ENCODE measurements around the gene SYNGR3.

The SYNGR3 gene

GRCh38 chr16:2023092-2024031 lies 33.6 kb downstream of the SYNGR3 start:
- TF ChIP-seq CREB1 (IDR thresholded peaks at IDR 0.05; ENCODE audit: low read depth) (peak; percentile 10; the same call in 1 of the 2 replicates), YY1 (IDR thresholded peaks at IDR 0.05; ENCODE audit: low read depth) (0 out of 2 replicates have a peak, but pooled peaks have one; percentile 13), TCF12 (IDR thresholded peaks at IDR 0.05; ENCODE audit: low read depth) (peak; percentile 57), NFIC (IDR thresholded peaks at IDR 0.05) (no peak; the same call in 1 of the 2 replicates), REST (IDR thresholded peaks at IDR 0.05; ENCODE audit: low read depth) (no peak), FOXM1 (IDR thresholded peaks at IDR 0.05; ENCODE audit: borderline replicate concordance, low read depth) (no peak), TAF1 (IDR thresholded peaks at IDR 0.05; ENCODE audit: low read depth) (0 out of 2 replicates have a peak, but pooled peaks have one; percentile 37), CEBPB (IDR thresholded peaks at IDR 0.05) (no peak), TEAD4 (IDR thresholded peaks at IDR 0.05) (peak; percentile 46), ZBTB7A (IDR thresholded peaks at IDR 0.05; ENCODE audit: low read depth) (peak; percentile 46), EGR1 (IDR thresholded peaks at IDR 0.05) (no peak), USF1 (IDR thresholded peaks at IDR 0.05) (no peak), MAX (IDR thresholded peaks at IDR 0.05) (peak; percentile 52), RAD21 (IDR thresholded peaks at IDR 0.05; ENCODE audit: low read depth) (peak; percentile 98), EP300 (IDR thresholded peaks at IDR 0.05; ENCODE audit: borderline replicate concordance) (peak; percentile 49; the same call in 1 of the 2 replicates)

GRCh38 chr16:2024032-2024420 lies 34.3 kb downstream of the SYNGR3 start:
- TF ChIP-seq CREB1 (IDR thresholded peaks at IDR 0.05; ENCODE audit: low read depth), result no peak
- no peak for TF ChIP-seq REST (IDR thresholded peaks at IDR 0.05; ENCODE audit: low read depth)
- no peak for TF ChIP-seq YY1 (IDR thresholded peaks at IDR 0.05; ENCODE audit: low read depth)
- no peak for TF ChIP-seq TEAD4 (IDR thresholded peaks at IDR 0.05)
- no peak for TF ChIP-seq MAX (IDR thresholded peaks at IDR 0.05)
- TF ChIP-seq USF1 (IDR thresholded peaks at IDR 0.05), result no peak
- TF ChIP-seq ZBTB7A (IDR thresholded peaks at IDR 0.05; ENCODE audit: low read depth), result no peak
- TF ChIP-seq CEBPB (IDR thresholded peaks at IDR 0.05), result no peak
- TF ChIP-seq FOXM1 (IDR thresholded peaks at IDR 0.05; ENCODE audit: borderline replicate concordance, low read depth), result no peak
- no peak for TF ChIP-seq TCF12 (IDR thresholded peaks at IDR 0.05; ENCODE audit: low read depth)
- no peak for TF ChIP-seq NFIC (IDR thresholded peaks at IDR 0.05)
- no peak for TF ChIP-seq EP300 (IDR thresholded peaks at IDR 0.05; ENCODE audit: borderline replicate concordance)
- TF ChIP-seq TAF1 (IDR thresholded peaks at IDR 0.05; ENCODE audit: low read depth), result no peak
- TF ChIP-seq RAD21 (IDR thresholded peaks at IDR 0.05; ENCODE audit: low read depth), result no peak
- no peak for TF ChIP-seq EGR1 (IDR thresholded peaks at IDR 0.05)

GRCh38 chr16:2025251-2025650 lies 35.5 kb downstream of the SYNGR3 start:
- TF ChIP-seq TAF1 (IDR thresholded peaks at IDR 0.05; ENCODE audit: low read depth) (no peak), TEAD4 (IDR thresholded peaks at IDR 0.05) (no peak), YY1 (IDR thresholded peaks at IDR 0.05; ENCODE audit: low read depth) (no peak), CREB1 (IDR thresholded peaks at IDR 0.05; ENCODE audit: low read depth) (no peak), RAD21 (IDR thresholded peaks at IDR 0.05; ENCODE audit: low read depth) (no peak), FOXM1 (IDR thresholded peaks at IDR 0.05; ENCODE audit: borderline replicate concordance, low read depth) (no peak), USF1 (IDR thresholded peaks at IDR 0.05) (no peak), TCF12 (IDR thresholded peaks at IDR 0.05; ENCODE audit: low read depth) (no peak), EGR1 (IDR thresholded peaks at IDR 0.05) (no peak), MAX (IDR thresholded peaks at IDR 0.05) (no peak)

- TF ChIP-seq TEAD4 (IDR thresholded peaks at IDR 0.05) (no peak), RAD21 (IDR thresholded peaks at IDR 0.05; ENCODE audit: low read depth) (no peak), CEBPB (IDR thresholded peaks at IDR 0.05) (no peak), ZBTB7A (IDR thresholded peaks at IDR 0.05; ENCODE audit: low read depth) (no peak), EGR1 (IDR thresholded peaks at IDR 0.05) (no peak), NFIC (IDR thresholded peaks at IDR 0.05) (no peak), USF1 (IDR thresholded peaks at IDR 0.05) (no peak), TAF1 (IDR thresholded peaks at IDR 0.05; ENCODE audit: low read depth) (no peak), TCF12 (IDR thresholded peaks at IDR 0.05; ENCODE audit: low read depth) (no peak), REST (IDR thresholded peaks at IDR 0.05; ENCODE audit: low read depth) (no peak), YY1 (IDR thresholded peaks at IDR 0.05; ENCODE audit: low read depth) (no peak), MAX (IDR thresholded peaks at IDR 0.05) (no peak), FOXM1 (IDR thresholded peaks at IDR 0.05; ENCODE audit: borderline replicate concordance, low read depth) (no peak), EP300 (IDR thresholded peaks at IDR 0.05; ENCODE audit: borderline replicate concordance) (no peak), CREB1 (IDR thresholded peaks at IDR 0.05; ENCODE audit: low read depth) (no peak)
These were observed 36.2 kb downstream of the SYNGR3 start for GRCh38 chr16:2025878-2026460.
